ENCODE measurements around the gene SCO2. TPM values are rescaled to one million over a fixed set of nuclear protein-coding genes. Genes with fewer than 3 reads are reported as not detected.

Gene SCO2
- total and polyA plus RNA-seq, 2 of the 4 experiments (the other 2 are of a cell fraction) = 1.3 to 1.9 TPM

GRCh38 chr22:50564289-50564688, 38.9 kb upstream of the SCO2 start:
- H3K23ac ChIP-seq (ENCODE audit: low read depth, low read length) = no peak overlapping the region
- TF ChIP-seq, protein P1, sequence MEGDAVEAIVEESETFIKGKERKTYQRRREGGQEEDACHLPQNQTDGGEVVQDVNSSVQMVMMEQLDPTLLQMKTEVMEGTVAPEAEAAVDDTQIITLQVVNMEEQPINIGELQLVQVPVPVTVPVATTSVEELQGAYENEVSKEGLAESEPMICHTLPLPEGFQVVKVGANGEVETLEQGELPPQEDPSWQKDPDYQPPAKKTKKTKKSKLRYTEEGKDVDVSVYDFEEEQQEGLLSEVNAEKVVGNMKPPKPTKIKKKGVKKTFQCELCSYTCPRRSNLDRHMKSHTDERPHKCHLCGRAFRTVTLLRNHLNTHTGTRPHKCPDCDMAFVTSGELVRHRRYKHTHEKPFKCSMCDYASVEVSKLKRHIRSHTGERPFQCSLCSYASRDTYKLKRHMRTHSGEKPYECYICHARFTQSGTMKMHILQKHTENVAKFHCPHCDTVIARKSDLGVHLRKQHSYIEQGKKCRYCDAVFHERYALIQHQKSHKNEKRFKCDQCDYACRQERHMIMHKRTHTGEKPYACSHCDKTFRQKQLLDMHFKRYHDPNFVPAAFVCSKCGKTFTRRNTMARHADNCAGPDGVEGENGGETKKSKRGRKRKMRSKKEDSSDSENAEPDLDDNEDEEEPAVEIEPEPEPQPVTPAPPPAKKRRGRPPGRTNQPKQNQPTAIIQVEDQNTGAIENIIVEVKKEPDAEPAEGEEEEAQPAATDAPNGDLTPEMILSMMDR (conservative IDR thresholded peaks at IDR 0.05; ENCODE audit: low read depth, low read length) = no peak
- TF ChIP-seq POLR2A (IDR thresholded peaks at IDR 0.05; ENCODE audit: low read depth, low read length) (no peak), MXI1 (IDR thresholded peaks at IDR 0.05; ENCODE audit: borderline replicate concordance, low read depth, low read length) (no peak), CEBPB (IDR thresholded peaks at IDR 0.05; ENCODE audit: low read depth, low read length) (no peak)
- H4K5ac ChIP-seq (ENCODE audit: low read depth, low read length) = no peak overlapping the region
- intact Hi-C loops (cut with micrococcal nuclease) = no loop called here
- H3K18ac ChIP-seq (ENCODE audit: low read depth, low read length) = no peak overlapping the region
- no peak overlapping the region for H4K8ac ChIP-seq (ENCODE audit: low read depth in 2 of 2, low read length in 2 of 2)
- no peaks in the 10 kb centered on the region for H3K9me3 ChIP-seq (ENCODE audit: control insufficient read depth, insufficient read depth, low read length)
- H4K20me1 ChIP-seq (ENCODE audit: insufficient read depth, low read length) = no peaks in the 10 kb centered on the region
- no TSS peak for BruUV-seq (replicated peaks)
- dilution Hi-C loops (cut with HindIII; ENCODE audit: low sequenced_read_pairs, unreplicated experiment) = no loop called here
- no peak overlapping the region for H4K91ac ChIP-seq (ENCODE audit: insufficient read depth, low read depth, low read length)
- no peaks in the 10 kb centered on the region for H3K79me1 ChIP-seq (ENCODE audit: low read depth in 1 of 2, low read length in 2 of 2)
- no peak overlapping the region for H3K4ac ChIP-seq (ENCODE audit: low read depth, low read length)
- ChIA-PET CTCF (interaction anchor here (0.5 kb wide), 1 partner anchor 166 kb away, joined by 3 read pairs; no protein-coding TSS in a partner anchor), POLR2A (ENCODE audit: unreplicated experiment) (no interaction called here)
- H3K36me3 ChIP-seq (ENCODE audit: control insufficient read depth, insufficient read depth, low read length) = no peaks in the 10 kb centered on the region
- H3K27ac ChIP-seq (ENCODE audit: insufficient read depth, low read length) = no peak overlapping the region
- peaks cover 19% of the 10 kb centered on the region; the same call in 1 of the 2 replicates for H3K27me3 ChIP-seq (ENCODE audit: control insufficient read depth, insufficient read depth, low read length)
- H3K4me3 ChIP-seq (ENCODE audit: insufficient read depth, low read depth, low read length) = no peak overlapping the region
- H2BK20ac ChIP-seq (ENCODE audit: low read depth, low read length) = no peak overlapping the region
- no peak overlapping the region for H3K4me2 ChIP-seq (ENCODE audit: low read depth, low read length)
- H3K9ac ChIP-seq (ENCODE audit: low read depth, low read length) = no peak overlapping the region
- no peak overlapping the region for H2AFZ ChIP-seq (replicated peaks; ENCODE audit: low read length, poor library complexity)
- 88% methylated on average over 7 of the region's 11 CpGs; no CpG with 5 or more reads in 1 of the 2 experiments for WGBS, 2 experiments (ENCODE audit: extremely low coverage in 2 of 2, insufficient read length in 1 of 2)
- H2AK5ac ChIP-seq (ENCODE audit: low read depth, low read length) = no peak overlapping the region
- in situ Hi-C loops (cut with MboI; ENCODE audit: low sequenced_read_pairs) = no loop called here
- H3K4me1 ChIP-seq (ENCODE audit: control insufficient read depth, insufficient read depth, low read length) = no peaks in the 10 kb centered on the region
- H3K56ac ChIP-seq (ENCODE audit: extremely low read depth, insufficient read depth, low read length) = no peak overlapping the region
- no peak for ATAC-seq (ENCODE audit: low read depth)
- no peak overlapping the region for H2BK120ac ChIP-seq (ENCODE audit: low read depth, low read length)
- H3K14ac ChIP-seq (replicated peaks; ENCODE audit: low read depth, low read length) = no peak overlapping the region
- no peak overlapping the region for H2BK15ac ChIP-seq (ENCODE audit: low read depth, low read length)
- no peak for DNase-seq
- no peak overlapping the region for H2BK5ac ChIP-seq (ENCODE audit: low read depth, low read length, poor library complexity, severe bottlenecking)
- H2AK9ac ChIP-seq (replicated peaks; ENCODE audit: low read depth, low read length, poor library complexity) = no peak overlapping the region
- 0 out of 2 replicates have a peak, but pooled peaks cover 4% of the 10 kb centered on the region for H3K9me1 ChIP-seq (ENCODE audit: insufficient read depth, low read length)
